Stimulated activated CD4-positive, alpha-beta T cell treated with anti-CD3 and anti-CD28 coated beads, Interleukin-1b, Interleukin-23, amount 100 ng/mL, for 24 hours (primary cell): Measurements from ENCODE around the gene SPATA6.
"Not testable (repeated sequence)": the region's sequence is repeated elsewhere in the genome, so short reads cannot be mapped to it uniquely, and the experiment has no call there.

Source experiments
- DNase-seq, 4 experiments: peaks; one replicate each; pipeline ENCODE4 v3.0.0-alpha.2; 2020; ENCODE audit warnings: low read depth in 4 of 4, low spot score in 1 of 4

SPATA6 gene

DNA sequence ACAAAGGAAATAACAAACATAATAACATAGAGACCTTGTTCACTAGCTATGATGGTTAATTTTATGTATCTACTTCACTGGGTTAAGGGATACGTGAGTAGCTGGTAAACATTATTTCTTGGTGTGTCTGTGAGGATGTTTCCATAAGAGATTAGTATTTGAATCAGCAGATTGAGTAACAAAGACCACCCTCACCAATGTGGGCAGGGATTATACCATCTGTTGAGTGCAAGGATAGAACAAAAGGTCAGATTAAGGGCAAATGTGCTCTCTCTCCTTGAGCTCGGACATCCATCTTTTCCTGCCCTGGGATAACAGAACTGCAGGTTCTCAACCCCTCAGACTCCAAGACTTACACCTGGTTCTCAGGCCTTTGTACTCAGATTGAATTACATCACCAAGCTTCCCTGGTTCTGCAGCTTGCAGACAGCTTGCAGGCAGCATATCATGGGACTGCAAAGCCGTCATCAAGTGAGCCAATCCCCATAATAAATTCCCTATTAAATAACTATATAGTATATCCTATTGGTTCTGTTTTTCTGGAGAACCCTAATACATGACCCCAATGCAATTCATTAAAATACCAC lies 9.2 kb downstream of the SPATA6 start:
- no peak for DNase-seq

DNA sequence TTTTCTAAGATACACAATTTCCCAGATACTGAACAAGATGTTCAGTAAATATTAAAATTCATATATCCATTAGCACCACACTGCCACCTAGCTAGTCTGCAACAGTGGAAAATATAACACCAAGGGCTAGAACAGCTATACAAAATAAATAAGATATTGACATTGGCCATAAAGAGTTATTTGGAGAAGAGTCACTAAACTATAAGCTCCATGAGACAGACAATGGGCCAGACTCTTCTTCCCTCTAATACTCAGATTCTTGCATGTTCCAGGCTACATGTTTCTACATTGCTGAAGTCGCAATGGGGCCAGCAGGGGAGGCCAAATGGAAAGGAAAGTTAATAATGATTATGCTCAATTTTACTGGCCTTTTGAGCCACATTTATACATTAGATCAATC lies 21.5 kb downstream of the SPATA6 start:
- no peak for DNase-seq

DNA sequence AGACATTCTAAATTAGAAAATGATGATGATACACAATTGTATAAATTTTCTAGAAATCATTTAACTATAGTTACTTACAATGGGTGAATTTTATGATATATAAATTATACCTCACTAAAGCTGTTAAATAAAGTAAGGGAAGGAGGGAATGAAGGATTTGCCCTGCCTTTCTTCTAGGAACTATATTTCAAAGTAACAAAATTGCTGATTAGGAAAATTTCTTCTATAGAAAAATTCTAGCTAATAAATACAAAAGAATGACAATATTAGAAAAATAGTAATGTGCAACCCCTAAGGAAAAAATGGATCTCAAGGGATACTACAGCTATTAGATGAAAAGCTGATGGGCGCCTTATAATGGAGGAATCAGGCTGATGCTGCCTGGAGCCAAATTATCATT lies 23.1 kb downstream of the SPATA6 start:
- no peak for DNase-seq

DNA sequence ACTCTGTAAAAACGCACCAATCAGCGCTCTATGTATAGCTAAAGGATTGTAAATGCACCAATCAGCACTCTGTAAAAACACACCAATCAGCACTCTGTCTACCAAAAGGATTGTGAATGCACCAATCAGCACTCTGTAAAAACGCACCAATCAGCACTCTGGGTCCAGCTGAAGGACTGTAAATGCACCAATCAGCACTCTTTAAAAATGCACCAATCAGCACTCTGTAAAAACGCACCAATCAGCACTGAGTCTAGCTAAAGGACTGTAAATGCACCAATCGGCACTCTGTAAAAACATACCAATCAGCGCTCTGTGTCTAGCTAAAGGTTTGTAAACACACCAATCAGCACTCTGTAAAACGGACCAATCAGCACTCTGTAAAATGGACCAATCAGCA lies 27.8 kb downstream of the SPATA6 start:
- not testable (repeated sequence) for DNase-seq

DNA sequence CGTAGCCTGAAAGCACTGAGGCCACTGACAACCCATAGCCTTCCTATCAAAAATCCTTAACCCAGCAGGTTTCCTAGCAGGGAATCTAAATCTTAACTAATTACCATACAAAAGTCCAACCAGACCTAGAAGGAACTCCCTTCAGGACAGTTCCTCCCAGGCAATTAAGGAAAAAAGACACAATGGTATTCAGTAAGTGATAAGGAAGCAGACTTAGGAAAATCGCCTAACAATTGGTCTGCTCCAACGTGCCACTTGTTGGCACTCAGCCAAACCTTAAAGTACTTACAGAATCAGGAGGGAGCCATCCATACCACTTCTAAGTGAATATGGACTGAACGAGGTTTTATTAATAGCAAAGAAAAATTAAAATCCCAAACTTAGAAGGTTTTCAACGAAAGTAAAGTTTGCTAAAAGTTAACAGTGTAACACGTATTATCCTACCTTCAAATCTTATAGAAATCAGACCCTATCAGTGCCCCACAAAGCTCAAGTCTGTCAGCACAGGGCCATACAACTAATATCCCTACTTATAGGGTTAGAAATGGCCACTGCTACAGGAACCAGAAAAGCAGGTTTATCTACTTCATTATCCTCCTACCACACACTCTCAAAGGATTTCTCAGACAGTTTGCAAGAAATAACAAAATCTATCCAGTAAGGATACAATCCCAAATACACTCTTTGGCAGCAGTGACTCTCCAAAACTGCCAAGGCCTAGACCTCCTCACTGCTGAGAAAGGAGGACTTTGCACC lies 29.0 kb downstream of the SPATA6 start:
- no peak for DNase-seq

DNA sequence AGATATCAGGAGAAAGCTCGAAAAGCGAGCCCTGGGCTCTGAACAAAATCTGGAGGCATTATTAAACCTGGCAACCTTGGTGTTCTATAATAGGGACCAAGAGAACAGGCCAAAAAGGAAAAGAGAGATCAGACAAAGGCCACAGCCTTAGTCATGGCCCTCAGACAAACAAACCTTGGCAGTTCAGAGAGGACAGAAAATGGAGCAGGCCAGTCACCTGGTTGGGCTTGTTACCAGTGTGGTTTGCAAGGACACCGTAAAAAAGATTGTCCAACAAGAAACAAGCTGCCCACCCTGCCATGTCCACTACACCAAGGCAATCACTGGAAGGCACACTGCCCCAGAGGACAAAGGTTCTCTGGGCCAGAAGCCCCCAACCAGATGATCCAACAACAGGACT lies 31.2 kb downstream of the SPATA6 start:
- DNase-seq = not testable (repeated sequence)

DNA sequence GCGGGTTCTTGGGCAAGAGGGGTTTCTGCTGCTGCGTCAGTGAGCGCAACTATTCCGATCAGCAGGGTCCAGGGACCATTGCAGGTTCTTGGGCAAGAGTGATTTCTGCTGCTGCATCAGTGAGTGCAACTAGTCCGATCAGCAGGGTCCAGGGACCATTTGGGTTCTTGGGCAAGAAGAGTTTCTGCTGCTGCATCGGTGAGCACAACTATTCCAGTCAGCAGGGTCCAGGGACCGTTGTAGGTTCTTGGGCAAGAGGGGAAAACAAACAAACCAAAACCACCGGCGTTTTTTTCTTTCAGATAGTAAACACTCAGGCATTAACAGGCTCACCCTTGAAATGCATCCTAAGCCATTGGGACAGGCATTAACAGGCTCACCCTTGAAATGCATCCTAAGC lies 32.6 kb downstream of the SPATA6 start:
- no peak for DNase-seq

DNA sequence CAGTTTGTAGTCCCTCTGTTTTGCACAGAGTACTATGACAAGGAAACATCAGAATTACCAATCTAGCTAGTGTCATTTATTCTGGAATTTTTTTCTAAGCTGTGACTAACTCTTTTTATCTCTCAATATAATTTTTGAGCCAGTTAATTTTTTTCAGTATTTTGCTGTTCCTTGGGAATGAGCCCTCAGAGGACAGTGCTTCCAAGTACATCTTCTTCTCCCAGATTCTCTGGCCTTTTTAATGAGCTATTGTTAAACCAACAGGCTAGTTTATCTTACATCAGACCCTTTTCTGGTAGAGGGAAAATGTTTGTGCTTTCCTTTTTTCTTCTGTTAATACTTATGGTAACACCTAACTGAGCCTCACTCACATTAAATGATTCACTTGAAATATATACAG lies 34.6 kb downstream of the SPATA6 start:
- DNase-seq = not testable (repeated sequence)

DNA sequence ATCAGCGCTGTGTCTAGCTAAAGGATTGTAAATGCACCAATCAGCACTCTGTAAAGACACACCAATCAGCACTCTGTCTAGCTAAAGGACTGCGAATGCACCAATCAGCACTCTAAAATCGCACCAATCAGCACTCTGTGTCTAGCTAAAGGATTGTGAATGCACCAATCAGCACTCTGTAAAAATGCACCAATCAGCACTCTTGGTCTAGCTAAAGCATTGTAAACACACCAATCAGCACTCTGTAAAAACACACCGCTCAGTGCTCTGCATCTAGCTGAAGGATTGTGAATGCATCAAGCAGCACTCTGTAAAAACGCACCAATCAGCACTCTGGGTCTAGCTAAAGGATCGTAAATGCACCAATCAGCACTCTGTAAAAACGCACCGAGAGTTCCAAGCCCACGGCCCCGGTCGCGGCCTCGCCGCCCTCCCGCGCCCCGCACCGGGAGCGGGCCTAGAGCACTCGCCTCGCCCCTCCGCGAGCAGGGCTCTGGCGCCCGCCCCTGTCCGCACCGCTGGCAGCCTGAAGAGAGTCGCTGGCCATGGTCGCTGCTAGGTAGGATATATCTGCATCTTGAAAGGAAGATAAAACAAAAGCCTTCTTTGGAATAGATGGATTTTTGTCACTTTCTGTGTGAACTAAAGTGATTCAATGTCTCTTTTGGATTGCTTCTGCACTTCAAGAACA lies 36.5 kb downstream of the SPATA6 start:
- DNase-seq = not testable (repeated sequence)

DNA sequence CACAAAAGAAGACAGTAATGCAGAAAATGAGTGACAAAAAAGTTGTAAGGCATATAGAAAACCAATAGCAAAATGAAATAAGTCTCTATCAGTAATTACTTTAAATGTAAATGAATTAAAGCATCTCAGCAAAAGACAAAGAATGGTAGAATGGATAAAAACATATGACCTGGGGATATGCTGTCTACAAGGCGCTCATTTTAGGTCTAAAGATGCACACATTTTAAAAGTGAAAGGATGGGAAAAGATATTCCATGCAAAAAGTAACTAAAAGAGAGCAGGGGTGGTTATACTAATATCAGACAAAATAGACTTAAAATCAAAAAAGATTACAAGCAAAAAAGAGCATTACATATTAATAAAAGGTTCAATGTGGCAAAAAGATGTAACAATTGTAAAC lies 41.2 kb downstream of the SPATA6 start:
- no peak for DNase-seq

DNA sequence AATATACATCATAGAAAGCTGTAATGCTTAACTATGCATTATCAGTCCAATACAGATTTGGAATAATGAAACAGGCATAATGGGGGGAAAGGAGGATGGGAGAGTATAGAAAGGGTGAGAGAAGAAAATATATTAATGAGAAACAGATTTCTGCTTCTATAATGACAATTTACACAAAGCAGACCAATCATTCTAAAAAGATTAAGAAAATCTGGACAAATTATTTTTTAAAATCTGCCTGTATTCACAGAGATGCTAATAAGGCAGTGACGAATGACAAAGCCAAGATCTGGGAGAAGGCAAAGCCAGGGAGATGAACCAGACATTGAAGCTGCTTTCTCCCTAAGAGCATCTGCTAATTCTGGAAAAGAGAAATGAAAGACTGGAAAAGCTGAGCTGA lies 50.0 kb downstream of the SPATA6 start:
- DNase-seq = no peak

DNA sequence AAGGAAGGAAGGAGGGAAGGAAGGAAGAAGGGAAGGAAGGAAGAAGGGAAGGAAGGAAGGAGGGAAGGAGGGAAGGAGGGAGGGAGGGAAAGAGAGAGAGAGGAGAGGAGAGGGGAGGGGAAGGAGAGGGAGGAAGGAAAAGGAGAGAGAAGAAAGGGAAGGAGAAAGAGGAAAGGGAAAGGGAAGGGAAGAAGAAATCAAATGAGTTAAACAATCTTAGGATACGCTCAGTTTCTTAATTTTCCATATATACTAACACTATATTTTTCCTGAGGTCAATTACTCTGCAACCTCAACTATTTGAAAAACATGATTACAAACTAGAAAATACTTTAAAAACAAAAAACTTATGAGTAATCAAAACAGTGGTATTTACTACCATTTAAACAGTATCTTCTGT lies 53.3 kb downstream of the SPATA6 start:
- DNase-seq = no peak

DNA sequence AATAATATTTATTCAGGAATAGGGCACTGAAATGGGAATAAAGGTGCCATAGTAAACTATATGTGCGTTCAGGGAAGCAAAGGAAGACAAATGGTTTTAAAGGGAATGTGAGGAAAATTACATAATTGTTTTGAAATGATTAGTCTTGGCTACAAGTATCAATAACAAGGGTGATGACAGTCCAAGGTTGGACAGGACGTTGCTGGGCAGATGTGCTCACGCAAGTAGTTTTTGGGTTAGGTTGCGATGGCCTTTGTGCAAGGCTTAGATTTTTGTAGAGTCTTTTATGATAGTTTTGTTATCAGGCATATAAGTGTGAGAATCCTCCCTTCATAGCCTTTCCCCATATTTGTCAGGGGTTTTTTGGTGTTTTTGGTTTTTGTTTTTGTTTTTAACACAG lies 57.0 kb downstream of the SPATA6 start:
- DNase-seq = no peak

DNA sequence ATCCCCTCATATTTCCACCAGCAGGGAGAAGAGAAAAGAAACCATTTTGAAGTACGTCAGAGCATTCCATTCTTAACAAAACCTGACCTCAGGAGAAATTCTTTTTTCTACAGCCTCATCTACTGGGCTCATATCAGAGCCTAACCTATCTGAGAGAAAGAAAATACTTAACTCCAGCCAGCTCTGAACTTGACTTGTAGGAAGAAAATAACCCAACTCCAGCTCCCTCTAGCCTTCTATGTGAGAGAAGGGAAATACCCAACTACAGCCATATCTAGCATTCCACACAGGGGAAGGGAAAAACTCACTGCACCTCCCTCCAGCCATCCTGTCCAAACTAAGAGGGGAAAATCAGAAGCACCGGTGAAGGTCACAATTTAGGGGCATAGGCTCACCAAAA lies 57.7 kb downstream of the SPATA6 start:
- DNase-seq = no peak

DNA sequence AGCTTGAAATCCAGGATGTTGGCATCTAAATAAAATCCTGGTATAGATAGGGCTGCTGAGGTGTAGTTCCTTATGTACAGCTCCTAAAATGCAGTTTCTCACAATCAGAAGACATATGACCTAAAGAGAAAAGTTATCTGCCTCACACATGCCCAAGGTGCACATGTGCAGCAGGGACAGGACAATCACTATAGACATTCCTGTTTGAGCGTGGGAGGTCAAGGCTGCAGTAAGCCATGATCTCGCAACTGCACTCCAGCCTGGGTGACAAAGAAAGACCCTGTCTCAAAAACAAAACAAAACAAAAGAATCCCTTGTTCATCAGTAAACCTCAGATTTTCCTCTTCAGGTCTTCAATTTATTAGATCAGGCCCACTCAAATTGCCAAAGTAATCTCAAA lies 66.1 kb downstream of the SPATA6 start:
- DNase-seq = no peak

DNA sequence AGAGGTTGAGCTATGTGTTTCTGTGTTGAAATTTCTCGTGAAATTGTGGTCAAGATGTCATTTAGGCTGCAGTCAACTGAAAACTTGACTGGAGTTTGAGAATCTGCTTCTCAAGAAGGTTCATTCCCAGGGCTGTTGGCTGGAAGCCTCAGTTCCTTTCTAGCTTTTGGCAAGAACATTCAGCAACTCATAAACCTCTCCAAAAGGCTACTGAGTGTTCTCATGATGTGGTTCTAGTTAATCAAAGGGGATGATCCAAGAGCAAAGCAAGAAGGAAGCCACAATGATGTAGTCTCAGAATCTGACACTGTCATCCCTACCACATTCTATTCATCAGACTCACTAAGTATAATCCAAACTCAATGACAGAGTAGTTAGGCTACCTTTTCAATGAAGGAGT lies 66.6 kb downstream of the SPATA6 start:
- no peak for DNase-seq

DNA sequence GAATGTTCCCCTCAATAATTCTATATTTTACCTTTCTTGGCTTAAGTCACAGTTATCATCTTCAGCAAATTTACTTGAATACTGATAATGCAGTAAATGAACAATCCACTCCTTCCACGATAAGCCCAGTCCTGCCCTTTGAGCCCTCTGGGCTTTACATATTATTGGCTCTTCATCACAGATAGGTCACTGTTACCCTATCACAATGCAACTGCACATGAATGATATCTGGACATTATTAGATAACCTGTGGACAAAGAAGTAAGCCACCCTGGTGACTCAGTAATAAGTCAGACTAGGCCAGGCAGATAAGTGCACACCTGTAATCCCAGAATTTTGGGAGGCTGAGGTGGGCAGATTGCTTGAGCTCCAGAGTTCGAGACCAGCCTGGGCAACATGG lies 69.4 kb downstream of the SPATA6 start:
- no peak for DNase-seq

DNA sequence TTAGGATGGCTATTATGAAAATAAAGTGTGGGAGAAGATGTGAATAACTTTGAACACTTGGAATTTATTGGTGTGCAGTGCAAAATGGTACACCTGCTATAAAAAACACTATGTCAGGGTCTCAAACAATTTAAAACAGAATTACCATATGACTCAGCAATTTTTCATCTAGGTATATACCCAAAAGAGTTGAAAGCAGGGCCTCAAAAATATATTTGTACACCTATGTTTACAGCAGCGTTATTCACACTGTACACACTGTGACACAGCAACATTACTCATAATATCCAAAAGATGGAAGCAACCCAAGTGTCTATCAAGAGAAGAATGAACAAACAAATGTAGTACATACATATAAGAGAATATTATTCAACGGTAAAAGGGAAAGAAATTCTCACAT lies 75.8 kb downstream of the SPATA6 start:
- DNase-seq = no peak

DNA sequence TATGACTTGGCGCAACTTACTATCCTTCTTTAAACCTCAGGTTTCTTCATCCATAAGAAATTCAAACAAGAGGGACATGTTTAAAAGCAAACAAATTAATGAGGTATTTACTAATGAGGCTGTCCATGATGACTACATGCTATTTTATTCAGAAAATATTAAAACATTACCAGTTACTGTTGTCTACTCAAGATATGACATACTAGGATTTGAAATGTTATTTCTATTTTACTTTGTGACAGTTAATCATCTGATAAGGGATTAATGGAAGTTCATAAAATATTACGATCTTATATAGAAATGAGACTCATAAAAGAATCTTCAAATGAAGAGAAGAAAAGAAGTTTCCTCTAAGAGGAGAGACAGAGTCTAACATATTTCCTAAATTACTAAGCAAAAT lies 80.1 kb downstream of the SPATA6 start:
- DNase-seq = no peak

DNA sequence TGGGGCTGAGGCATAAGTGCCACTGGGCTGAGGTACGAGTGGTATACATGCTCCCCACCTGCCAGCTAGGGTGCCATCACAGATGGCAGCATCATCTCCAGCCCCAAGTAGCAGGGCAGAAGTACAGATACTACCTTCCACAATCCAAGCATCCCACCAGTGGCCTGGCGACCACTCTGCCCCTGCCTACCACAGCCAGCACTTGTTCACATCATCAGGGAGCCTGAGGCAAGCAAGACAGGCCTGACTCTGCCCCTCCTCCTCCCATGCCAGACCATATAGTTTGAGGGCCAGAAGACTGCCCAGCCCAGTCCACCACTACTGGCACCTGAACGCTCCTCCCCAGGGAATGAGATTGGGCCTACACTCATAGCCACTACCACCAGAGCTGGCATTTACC lies 84.6 kb downstream of the SPATA6 start:
- DNase-seq = no peak

DNA sequence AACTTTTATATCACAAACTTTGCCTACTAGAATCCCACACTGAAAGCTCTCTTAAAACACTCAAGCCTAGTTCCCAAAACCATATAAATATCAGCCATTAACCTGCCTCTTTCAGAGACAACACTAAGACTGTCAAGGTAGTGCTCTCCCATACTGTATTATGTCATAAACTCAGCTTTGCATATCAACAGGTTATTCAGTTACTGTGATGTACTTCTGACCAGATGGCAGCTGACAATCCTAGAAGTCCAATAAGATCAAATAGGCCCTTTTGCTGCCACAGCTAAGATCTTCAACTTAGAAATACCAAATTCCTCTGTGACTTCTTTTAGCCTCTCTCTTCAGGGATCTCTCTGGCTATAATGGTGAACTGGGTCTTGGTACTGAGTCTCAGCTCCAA lies 97.2 kb downstream of the SPATA6 start:
- DNase-seq = no peak

DNA sequence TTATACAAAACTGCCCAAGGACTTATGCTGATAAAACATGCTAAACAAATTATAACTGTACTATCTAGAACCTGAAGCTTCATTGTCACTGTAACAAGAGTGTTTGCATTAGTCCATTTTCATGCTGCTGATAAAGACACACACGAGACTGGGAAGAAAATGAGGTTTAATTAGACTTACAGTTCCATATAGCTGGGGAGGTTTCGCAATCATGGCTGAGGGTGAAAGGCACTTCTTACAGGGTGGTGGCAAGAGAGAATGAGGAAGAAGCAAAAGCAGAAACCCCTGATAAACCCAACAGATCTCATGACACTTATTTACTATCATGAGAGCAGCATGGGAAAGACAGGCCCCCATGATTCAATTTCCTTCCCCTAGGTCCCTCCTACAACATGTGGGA lies 100.4 kb downstream of the SPATA6 start:
- no peak for DNase-seq

DNA sequence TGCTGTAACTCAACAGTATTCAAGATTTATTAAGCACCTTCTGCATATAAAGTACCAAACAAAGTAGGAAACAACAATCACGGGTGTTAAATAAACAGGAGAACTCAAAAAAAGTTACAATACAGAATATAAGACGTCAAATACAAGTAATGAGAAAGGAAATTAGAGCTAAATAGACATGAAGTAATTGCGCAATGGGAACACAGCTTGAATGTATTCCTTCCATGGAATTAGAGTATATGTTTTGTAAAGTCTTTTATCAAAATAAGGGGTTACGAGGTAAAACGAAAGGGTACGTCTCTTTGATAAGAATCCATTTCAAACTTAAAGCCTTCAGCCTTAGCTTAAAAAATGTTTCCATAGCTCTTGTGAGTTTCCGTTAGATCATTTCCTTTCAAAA lies 109.1 kb downstream of the SPATA6 start:
- DNase-seq = no peak
